ENCODE data around the gene ARHGEF7.
A peak's percentile ranks its signal among the peaks of the same experiment; 100 is the strongest.

ARHGEF7 gene

DNA sequence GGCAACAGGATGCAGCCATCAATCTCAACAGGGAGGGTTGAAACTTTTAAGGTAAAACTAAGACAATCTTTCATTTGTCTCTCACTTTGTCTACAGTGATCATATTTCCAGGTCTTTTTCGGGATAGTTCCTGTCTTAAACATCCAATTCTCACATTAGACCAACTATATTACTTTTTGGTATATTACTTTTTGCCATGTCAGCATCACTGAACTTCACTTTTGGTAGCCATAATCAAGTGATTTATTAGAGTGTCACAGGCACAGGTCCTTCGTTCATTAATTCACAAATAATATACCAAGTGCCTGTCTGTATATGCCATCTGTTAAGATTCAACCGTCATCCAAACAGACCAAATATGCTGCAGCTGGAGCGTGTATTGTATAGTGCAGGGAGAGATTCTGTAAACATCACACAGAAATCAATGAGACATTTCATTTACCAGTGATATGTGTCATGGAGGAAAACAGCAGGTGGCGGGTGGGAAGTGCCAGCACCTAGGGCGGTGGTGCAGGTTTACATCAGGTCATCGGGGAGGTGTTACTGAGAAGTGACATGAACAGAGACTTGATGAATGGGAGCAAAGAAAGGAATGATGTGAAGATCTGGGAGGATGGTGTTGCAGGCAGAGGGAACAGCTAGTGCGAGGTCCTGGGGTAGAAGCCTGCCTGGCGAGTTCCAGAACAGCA, 24.9 kb downstream of the ARHGEF7 start:
- Histone ChIP-seq H3K4me1 (ENCODE audit: insufficient read depth, low read length) (no peaks in the 10 kb centered on the region), H3K9me3 (ENCODE audit: low read length) (no peaks in the 10 kb centered on the region), H3K36me3 (ENCODE audit: insufficient read depth, low read length) (no peaks in the 10 kb centered on the region), H3K4me3 (ENCODE audit: low read depth in 1 of 2, low read length in 2 of 2) (no peak overlapping the region), H3K27ac (ENCODE audit: low read depth, low read length) (no peak overlapping the region), H3K9ac (ENCODE audit: low read length) (no peak overlapping the region), H3K27me3 (ENCODE audit: control insufficient read depth in 1 of 2, insufficient read depth in 2 of 2, low read length in 2 of 2) (no peaks in the 10 kb centered on the region)

DNA sequence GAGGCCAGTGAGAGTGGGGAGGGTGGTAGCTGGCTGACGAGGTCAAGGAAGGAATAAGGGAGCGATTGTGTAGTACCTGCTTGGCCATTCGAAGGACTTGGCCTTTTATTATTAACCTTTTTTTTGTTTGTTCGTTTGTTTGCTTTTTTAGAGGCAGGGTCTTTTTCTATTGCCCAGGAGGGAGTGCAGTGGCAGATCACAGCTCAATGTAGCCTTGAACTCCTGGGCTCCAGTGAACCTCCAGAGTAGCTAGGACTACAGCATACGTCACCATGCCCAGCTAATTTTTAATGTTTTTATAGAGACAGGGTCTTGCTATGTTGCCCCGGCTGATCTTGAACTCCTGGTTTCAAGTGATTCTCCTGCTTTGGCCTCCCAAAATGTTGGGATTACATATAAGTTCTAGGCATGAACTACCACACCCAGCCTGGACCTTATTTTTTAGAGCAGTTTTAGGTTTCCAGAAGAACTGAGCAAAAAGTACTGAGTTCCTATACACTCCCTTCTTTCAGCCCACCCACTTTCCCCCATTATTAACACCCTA, 25.5 kb downstream of the ARHGEF7 start:
- H3K36me3 ChIP-seq (ENCODE audit: insufficient read depth, low read length) = no peaks in the 10 kb centered on the region
- no peaks in the 10 kb centered on the region for H3K27me3 ChIP-seq (ENCODE audit: control insufficient read depth in 1 of 2, insufficient read depth in 2 of 2, low read length in 2 of 2)
- no peak overlapping the region for H3K27ac ChIP-seq (ENCODE audit: low read depth, low read length)
- no peaks in the 10 kb centered on the region for H3K4me1 ChIP-seq (ENCODE audit: insufficient read depth, low read length)
- no peak overlapping the region for H3K4me3 ChIP-seq (ENCODE audit: low read depth in 1 of 2, low read length in 2 of 2)
- no peak overlapping the region for H3K9ac ChIP-seq (ENCODE audit: low read length)
- no peaks in the 10 kb centered on the region for H3K9me3 ChIP-seq (ENCODE audit: low read length)

DNA sequence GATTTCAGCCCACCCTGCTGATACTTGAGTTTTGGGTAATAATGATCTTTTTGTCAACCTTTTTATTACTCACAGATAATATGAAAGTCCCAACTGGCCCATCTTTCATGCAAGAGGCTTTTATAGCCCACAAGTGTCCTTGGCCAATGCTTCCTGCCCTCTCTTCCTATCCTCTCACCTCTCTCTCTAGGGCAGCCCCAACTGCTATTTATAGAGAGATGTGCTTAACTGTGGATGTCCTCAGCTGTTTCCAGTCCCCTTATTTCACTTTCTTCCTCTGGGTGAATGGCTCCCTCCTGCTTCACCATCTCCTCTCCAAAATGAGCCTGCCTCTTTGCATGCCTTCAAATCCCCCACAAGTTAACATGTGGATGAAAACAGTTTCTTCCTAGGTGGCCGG, 27.4 kb downstream of the ARHGEF7 start:
- no peak overlapping the region for H3K4me3 ChIP-seq (ENCODE audit: low read depth in 1 of 2, low read length in 2 of 2)
- H3K27ac ChIP-seq (ENCODE audit: low read depth, low read length) = no peak overlapping the region
- no peak overlapping the region for H3K9ac ChIP-seq (ENCODE audit: low read length)
- no peaks in the 10 kb centered on the region for H3K4me1 ChIP-seq (ENCODE audit: insufficient read depth, low read length)
- no peaks in the 10 kb centered on the region for H3K36me3 ChIP-seq (ENCODE audit: insufficient read depth, low read length)
- H3K27me3 ChIP-seq (ENCODE audit: control insufficient read depth in 1 of 2, insufficient read depth in 2 of 2, low read length in 2 of 2) = no peaks in the 10 kb centered on the region
- no peaks in the 10 kb centered on the region for H3K9me3 ChIP-seq (ENCODE audit: low read length)

DNA sequence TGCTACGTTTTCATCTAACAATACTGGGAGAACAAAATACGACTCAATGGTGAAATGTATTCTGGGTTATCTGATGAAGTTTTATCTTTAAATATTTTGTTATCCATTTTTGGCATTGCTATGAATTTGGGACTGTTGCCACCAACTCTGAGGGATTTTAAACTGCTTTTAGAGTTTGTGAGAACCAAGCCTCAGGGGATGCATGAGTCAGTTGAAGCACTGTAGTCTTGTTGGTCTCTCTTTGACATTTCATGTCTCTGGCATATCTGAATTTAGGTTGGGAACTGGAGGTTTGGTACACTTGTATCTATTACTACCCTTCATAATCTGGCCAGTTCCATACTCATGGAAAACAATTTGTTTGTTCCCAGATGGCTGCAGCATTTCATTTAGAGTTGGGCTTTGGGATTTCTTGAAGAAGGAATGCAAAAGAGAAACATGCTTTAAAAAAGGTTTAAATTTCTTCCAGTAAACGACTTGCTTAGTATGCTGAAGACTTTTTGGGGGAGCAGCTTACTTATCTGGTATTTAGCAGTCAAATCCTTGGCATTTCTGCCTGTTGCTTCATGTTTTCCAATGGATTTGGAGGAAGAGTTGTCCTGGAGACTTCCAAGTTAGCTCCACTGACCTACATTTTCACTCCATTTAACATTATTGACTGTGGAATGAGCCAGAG, 28.9 kb downstream of the ARHGEF7 start:
- Histone ChIP-seq H3K27me3 (ENCODE audit: control insufficient read depth in 1 of 2, insufficient read depth in 2 of 2, low read length in 2 of 2) (no peaks in the 10 kb centered on the region), H3K4me3 (ENCODE audit: low read depth in 1 of 2, low read length in 2 of 2) (no peak overlapping the region), H3K9me3 (ENCODE audit: low read length) (no peaks in the 10 kb centered on the region), H3K9ac (ENCODE audit: low read length) (no peak overlapping the region), H3K36me3 (ENCODE audit: insufficient read depth, low read length) (no peaks in the 10 kb centered on the region), H3K4me1 (ENCODE audit: insufficient read depth, low read length) (no peaks in the 10 kb centered on the region), H3K27ac (ENCODE audit: low read depth, low read length) (no peak overlapping the region)

DNA sequence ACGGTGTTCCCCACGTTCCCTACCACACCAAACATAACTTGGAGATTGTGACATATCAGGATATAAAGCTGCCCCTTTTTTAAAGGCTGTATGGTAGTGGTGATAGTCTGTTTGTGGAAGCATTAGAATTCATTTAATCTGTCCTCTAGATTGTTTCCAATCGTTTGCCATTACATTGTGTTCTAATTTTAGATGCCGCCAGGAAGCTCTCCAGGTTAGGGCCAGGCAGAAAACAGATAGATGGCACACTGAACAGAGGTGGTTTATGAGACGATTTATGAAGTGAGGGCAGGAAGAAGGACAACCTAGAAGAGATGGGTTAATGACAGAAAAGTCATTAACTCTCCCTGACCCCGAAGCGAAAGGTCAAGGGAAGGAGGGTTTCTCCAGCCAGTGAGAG, 30.0 kb downstream of the ARHGEF7 start:
- Histone ChIP-seq H3K4me1 (ENCODE audit: insufficient read depth, low read length) (no peaks in the 10 kb centered on the region), H3K9me3 (ENCODE audit: low read length) (no peaks in the 10 kb centered on the region), H3K36me3 (ENCODE audit: insufficient read depth, low read length) (no peaks in the 10 kb centered on the region), H3K4me3 (ENCODE audit: low read depth in 1 of 2, low read length in 2 of 2) (no peak overlapping the region), H3K9ac (ENCODE audit: low read length) (no peak overlapping the region), H3K27me3 (ENCODE audit: control insufficient read depth in 1 of 2, insufficient read depth in 2 of 2, low read length in 2 of 2) (no peaks in the 10 kb centered on the region), H3K27ac (ENCODE audit: low read depth, low read length) (no peak overlapping the region)

DNA sequence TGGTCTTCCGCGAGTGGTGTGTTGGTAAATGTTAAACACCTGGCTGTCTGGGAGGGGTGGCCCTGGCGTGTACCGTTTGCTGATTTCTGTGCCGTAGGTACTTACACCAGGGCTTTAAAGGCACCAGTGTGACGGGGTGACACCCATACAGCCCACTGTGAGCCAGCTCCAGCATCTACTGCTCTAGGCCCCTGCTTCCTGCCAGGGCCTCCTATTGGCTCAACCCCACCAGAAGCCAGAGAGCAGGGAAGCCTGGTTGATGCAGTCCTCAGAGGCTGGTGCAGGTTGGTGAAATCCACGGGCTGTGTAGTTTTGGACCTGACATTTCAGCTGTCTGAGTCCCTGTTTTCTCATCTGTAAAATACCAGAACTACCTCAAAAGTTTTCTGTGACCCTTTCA, 30.4 kb downstream of the ARHGEF7 start:
- H3K27ac ChIP-seq (ENCODE audit: low read depth, low read length) = no peak overlapping the region
- H3K9ac ChIP-seq (ENCODE audit: low read length) = no peak overlapping the region
- no peaks in the 10 kb centered on the region for H3K9me3 ChIP-seq (ENCODE audit: low read length)
- no peaks in the 10 kb centered on the region for H3K4me1 ChIP-seq (ENCODE audit: insufficient read depth, low read length)
- no peaks in the 10 kb centered on the region for H3K27me3 ChIP-seq (ENCODE audit: control insufficient read depth in 1 of 2, insufficient read depth in 2 of 2, low read length in 2 of 2)
- H3K4me3 ChIP-seq (ENCODE audit: low read depth in 1 of 2, low read length in 2 of 2) = no peak overlapping the region
- H3K36me3 ChIP-seq (ENCODE audit: insufficient read depth, low read length) = no peaks in the 10 kb centered on the region

DNA sequence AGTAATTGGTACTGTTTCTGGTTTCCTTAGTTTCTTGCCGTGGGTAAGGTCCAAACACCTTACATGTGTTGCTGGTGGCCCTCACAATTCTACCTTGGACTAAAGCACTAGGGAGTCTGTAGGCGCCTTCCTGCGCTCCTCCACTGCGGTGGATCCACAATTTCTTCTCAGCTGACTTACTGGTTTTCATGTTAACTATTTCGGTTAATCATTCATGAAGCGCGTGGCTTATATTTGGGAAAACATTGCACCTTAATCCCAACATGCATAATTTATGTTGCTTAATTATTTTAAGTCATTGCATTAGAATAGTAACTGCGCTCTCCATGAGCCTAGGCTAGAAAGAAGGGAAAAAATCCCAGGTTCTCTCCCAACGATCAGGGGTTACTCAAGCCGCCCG, 37.7 kb downstream of the ARHGEF7 start:
- Histone ChIP-seq H3K4me3 (ENCODE audit: low read depth in 1 of 2, low read length in 2 of 2) (peak overlapping the region; percentile 78 to 92), H3K9ac (ENCODE audit: low read length) (peak overlapping the region; percentile 83), H3K36me3 (ENCODE audit: insufficient read depth, low read length) (no peaks in the 10 kb centered on the region), H3K4me1 (ENCODE audit: insufficient read depth, low read length) (peaks cover 17% of the 10 kb centered on the region), H3K27ac (ENCODE audit: low read depth, low read length) (peak overlapping the region; percentile 85), H3K9me3 (ENCODE audit: low read length) (no peaks in the 10 kb centered on the region), H3K27me3 (ENCODE audit: control insufficient read depth in 1 of 2, insufficient read depth in 2 of 2, low read length in 2 of 2) (no peaks in the 10 kb centered on the region)

DNA sequence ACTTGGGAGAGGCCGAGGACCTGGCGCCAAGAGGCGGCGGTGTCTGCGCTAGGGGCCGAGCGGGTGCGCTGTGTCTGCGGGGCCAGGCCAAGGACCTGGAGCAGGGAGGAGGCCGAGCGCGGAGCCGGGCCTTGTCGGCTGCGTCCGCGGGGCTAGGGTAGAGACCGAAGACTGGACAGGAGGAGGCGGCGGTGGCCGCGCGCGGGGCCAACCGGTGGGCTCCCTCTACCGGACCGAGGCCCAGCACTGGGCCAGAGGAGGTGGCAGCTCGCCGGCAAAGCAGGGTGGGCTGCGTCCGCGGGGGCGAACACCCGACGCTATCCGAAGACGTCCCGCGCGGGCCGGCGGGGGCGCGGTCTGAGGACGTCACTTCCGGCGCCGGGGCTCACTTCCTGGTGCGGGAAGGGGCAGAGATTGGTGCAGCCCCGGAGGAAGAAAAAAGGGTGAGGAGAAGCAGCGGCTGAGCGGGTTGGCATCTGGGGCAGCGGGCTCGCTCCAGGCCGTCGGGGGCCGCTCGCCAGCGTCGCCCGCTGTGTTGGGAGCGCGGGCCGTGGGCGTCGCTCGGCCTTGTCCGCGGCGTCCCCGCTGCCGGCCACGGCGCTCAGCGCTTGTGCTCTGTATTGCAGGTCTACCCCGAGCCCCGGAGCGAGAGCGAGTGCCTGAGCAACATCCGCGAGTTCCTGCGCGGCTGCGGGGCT, 38.3 kb downstream of the ARHGEF7 start:
- no peaks in the 10 kb centered on the region for H3K9me3 ChIP-seq (ENCODE audit: low read length)
- peak overlapping the region; percentile 78 to 92 for H3K4me3 ChIP-seq (ENCODE audit: low read depth in 1 of 2, low read length in 2 of 2)
- peaks cover 23% of the 10 kb centered on the region for H3K4me1 ChIP-seq (ENCODE audit: insufficient read depth, low read length)
- peak overlapping the region; percentile 83 for H3K9ac ChIP-seq (ENCODE audit: low read length)
- no peaks in the 10 kb centered on the region for H3K36me3 ChIP-seq (ENCODE audit: insufficient read depth, low read length)
- peak overlapping the region; percentile 85 for H3K27ac ChIP-seq (ENCODE audit: low read depth, low read length)
- no peaks in the 10 kb centered on the region for H3K27me3 ChIP-seq (ENCODE audit: control insufficient read depth in 1 of 2, insufficient read depth in 2 of 2, low read length in 2 of 2)

DNA sequence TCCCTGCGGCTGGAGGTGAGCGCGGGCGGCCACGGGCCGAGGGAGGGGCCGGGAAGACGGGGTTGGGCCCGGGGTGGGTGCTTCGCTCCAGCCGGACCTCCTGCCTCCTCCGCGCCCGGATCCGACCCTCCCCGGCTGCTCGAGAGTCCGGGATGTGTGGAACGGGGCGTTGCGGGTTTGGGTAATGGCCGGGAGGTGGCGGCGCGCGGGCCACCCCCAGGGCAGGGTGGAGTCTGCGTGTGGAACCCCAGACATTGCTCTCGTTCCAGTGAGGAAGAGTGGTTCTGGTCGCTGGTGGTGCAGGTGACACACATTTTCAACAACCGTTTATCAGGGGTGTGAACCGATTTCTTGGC, 38.8 kb downstream of the ARHGEF7 start:
- H3K27me3 ChIP-seq (ENCODE audit: control insufficient read depth in 1 of 2, insufficient read depth in 2 of 2, low read length in 2 of 2) = no peaks in the 10 kb centered on the region
- peak overlapping the region; percentile 83 for H3K9ac ChIP-seq (ENCODE audit: low read length)
- no peaks in the 10 kb centered on the region for H3K36me3 ChIP-seq (ENCODE audit: insufficient read depth, low read length)
- H3K9me3 ChIP-seq (ENCODE audit: low read length) = no peaks in the 10 kb centered on the region
- H3K4me1 ChIP-seq (ENCODE audit: insufficient read depth, low read length) = peaks cover 28% of the 10 kb centered on the region
- H3K27ac ChIP-seq (ENCODE audit: low read depth, low read length) = peak overlapping the region; percentile 85
- H3K4me3 ChIP-seq (ENCODE audit: low read depth in 1 of 2, low read length in 2 of 2) = peak overlapping the region; percentile 78 to 92

DNA sequence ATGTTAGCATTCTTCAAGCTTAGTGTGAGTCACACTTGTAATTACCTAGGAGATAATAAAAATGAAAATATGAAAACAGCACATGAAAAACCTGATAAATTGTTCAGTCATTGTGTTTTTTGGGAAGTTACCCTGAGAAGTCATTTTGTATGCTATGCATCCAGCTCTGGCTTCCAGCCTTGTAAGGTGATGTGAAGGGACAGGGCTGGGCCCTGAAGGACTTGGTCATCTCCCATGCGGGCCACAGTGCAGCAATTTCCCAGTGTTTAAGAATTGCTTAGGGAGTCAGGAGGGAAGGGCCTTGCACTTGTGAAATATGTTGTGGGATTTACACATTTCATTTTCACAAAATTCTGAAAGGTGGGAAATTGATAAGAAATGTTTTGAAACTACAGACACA, 41.3 kb downstream of the ARHGEF7 start:
- no peak overlapping the region for H3K4me3 ChIP-seq (ENCODE audit: low read depth in 1 of 2, low read length in 2 of 2)
- no peaks in the 10 kb centered on the region for H3K9me3 ChIP-seq (ENCODE audit: low read length)
- no peak overlapping the region for H3K9ac ChIP-seq (ENCODE audit: low read length)
- H3K27ac ChIP-seq (ENCODE audit: low read depth, low read length) = no peak overlapping the region
- H3K27me3 ChIP-seq (ENCODE audit: control insufficient read depth in 1 of 2, insufficient read depth in 2 of 2, low read length in 2 of 2) = no peaks in the 10 kb centered on the region
- H3K36me3 ChIP-seq (ENCODE audit: insufficient read depth, low read length) = no peaks in the 10 kb centered on the region
- H3K4me1 ChIP-seq (ENCODE audit: insufficient read depth, low read length) = peaks cover 29% of the 10 kb centered on the region

DNA sequence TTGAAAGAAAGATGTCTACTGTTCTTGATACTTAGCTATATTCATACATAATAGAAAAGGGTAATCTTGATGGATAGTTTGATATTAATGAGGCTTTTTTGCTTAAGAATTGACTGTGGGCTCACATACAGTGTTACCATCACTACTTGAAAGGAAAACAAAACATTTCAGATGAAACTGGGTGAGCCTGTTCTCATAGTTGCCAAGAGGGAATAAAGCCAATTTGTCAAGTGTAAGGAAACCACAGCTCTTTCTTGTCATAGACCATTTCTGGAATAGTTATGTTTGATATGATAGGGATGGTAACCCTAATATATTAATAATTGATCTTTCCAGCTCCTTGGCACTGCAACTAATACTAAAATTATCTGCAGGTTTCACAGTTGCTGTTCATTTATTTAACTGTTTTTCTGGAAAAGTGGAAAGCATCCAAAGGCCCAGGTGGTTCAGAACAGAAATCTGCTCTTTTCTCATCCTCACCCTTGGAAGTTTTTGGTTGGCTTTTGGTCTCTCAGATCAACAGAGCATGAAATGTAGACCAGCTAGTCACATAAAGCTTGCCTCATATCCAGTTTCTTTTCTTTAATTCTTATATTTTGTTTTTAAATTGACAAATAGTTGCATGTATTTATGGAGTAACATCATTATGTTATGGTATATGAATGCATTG, 43.2 kb downstream of the ARHGEF7 start:
- Histone ChIP-seq H3K27ac (ENCODE audit: low read depth, low read length) (no peak overlapping the region), H3K9ac (ENCODE audit: low read length) (no peak overlapping the region), H3K27me3 (ENCODE audit: control insufficient read depth in 1 of 2, insufficient read depth in 2 of 2, low read length in 2 of 2) (no peaks in the 10 kb centered on the region), H3K36me3 (ENCODE audit: insufficient read depth, low read length) (no peaks in the 10 kb centered on the region), H3K9me3 (ENCODE audit: low read length) (no peaks in the 10 kb centered on the region), H3K4me1 (ENCODE audit: insufficient read depth, low read length) (peaks cover 22% of the 10 kb centered on the region), H3K4me3 (ENCODE audit: low read depth in 1 of 2, low read length in 2 of 2) (no peak overlapping the region)

All from muscle layer of colon (tissue), 2 donors.